ENCODE results near the gene IRS2.

- TF ChIP-seq POLR2A (IDR thresholded peaks at IDR 0.05) (no peak), CTCF (IDR thresholded peaks at IDR 0.05) (no peak), POLR2AphosphoS5 (IDR thresholded peaks at IDR 0.05) (no peak)
These were observed 48.8 kb downstream of the IRS2 start for GRCh38 chr13:109737606-109738005.

All from breast epithelium (tissue), 3 donors.